ENCODE measurements around the gene IL1RAPL2. TPM values are rescaled to one million over a fixed set of nuclear protein-coding genes. Genes with fewer than 3 reads are reported as not detected.

Gene IL1RAPL2
- total and polyA plus RNA-seq, 2 of the 8 experiments (the other 6 are each of a cell fraction or from before 2014, with no cell fraction given): 0.20 to 1.3 TPM

GRCh38 chrX:105051364-105051763, 485.4 kb downstream of the IL1RAPL2 start (continued):
- TF ChIP-seq SIRT6 (IDR thresholded peaks at IDR 0.05; ENCODE audit: low read length) (no peak), EP300 (IDR thresholded peaks at IDR 0.05; ENCODE audit: borderline replicate concordance in 1 of 2, low read depth in 2 of 2, low read length in 2 of 2) (no peak)

Data from H1 (cell line).